ENCODE data around the gene RXFP1.

The RXFP1 gene

GRCh38 chr4:158521484-158522088, at the start of gene RXFP1:
Gene RXFP1 (plus strand): TSS chr4:158521882. CDS start chr4:158521977, 95 bp downstream.
- Mint-ChIP-seq H3K36me3 (no peaks in the 10 kb centered on the region), H3K27ac (no peak within 1 kb of the TSS), H3K27me3 (peaks cover 7% of the 10 kb centered on the region), H3K4me1 (no peaks in the 10 kb centered on the region), H3K4me3 (no peak within 1 kb of the TSS), H3K9me3 (no peaks in the 10 kb centered on the region)

GRCh38 chr4:158481811-158482210, 39.9 kb upstream of the RXFP1 start:
- Mint-ChIP-seq H3K27me3 (peaks cover 2% of the 10 kb centered on the region), H3K9me3 (peaks cover 7% of the 10 kb centered on the region), H3K27ac (no peak overlapping the region), H3K4me3 (no peak overlapping the region), H3K4me1 (no peaks in the 10 kb centered on the region), H3K36me3 (no peaks in the 10 kb centered on the region)

- Mint-ChIP-seq H3K4me1 (no peaks in the 10 kb centered on the region), H3K36me3 (no peaks in the 10 kb centered on the region), H3K27ac (no peak overlapping the region), H3K4me3 (no peak overlapping the region), H3K9me3 (peaks cover 7% of the 10 kb centered on the region), H3K27me3 (peaks cover 5% of the 10 kb centered on the region)
Observed at GRCh38 chr4:158484173-158484885, 37.4 kb upstream of the RXFP1 start.

GRCh38 chr4:158490629-158491028, 31.1 kb upstream of the RXFP1 start:
- Mint-ChIP-seq H3K36me3 (no peaks in the 10 kb centered on the region), H3K27ac (no peak overlapping the region), H3K4me1 (no peaks in the 10 kb centered on the region), H3K4me3 (no peak overlapping the region), H3K9me3 (no peaks in the 10 kb centered on the region), H3K27me3 (peaks cover 7% of the 10 kb centered on the region)

- H3K4me3 Mint-ChIP-seq, result no peak overlapping the region
- H3K27me3 Mint-ChIP-seq, result peaks cover 7% of the 10 kb centered on the region
- no peaks in the 10 kb centered on the region for H3K9me3 Mint-ChIP-seq
- H3K27ac Mint-ChIP-seq, result no peak overlapping the region
- H3K4me1 Mint-ChIP-seq, result no peaks in the 10 kb centered on the region
- H3K36me3 Mint-ChIP-seq, result no peaks in the 10 kb centered on the region
Observed at GRCh38 chr4:158492391-158492790, 29.3 kb upstream of the RXFP1 start.

- Mint-ChIP-seq H3K36me3 (no peaks in the 10 kb centered on the region), H3K4me3 (no peak overlapping the region), H3K27me3 (peaks cover 4% of the 10 kb centered on the region), H3K27ac (no peak overlapping the region), H3K9me3 (no peaks in the 10 kb centered on the region), H3K4me1 (no peaks in the 10 kb centered on the region)
Observed at GRCh38 chr4:158496030-158496741, 25.5 kb upstream of the RXFP1 start.

- Mint-ChIP-seq H3K4me3 (no peak overlapping the region), H3K27me3 (peaks cover 11% of the 10 kb centered on the region), H3K27ac (no peak overlapping the region), H3K9me3 (peaks cover 18% of the 10 kb centered on the region), H3K4me1 (no peaks in the 10 kb centered on the region), H3K36me3 (no peaks in the 10 kb centered on the region)
Observed at GRCh38 chr4:158500054-158500453, 21.6 kb upstream of the RXFP1 start.

GRCh38 chr4:158513256-158513655, 8.4 kb upstream of the RXFP1 start:
- H3K36me3 Mint-ChIP-seq, result no peaks in the 10 kb centered on the region
- H3K27me3 Mint-ChIP-seq, result no peaks in the 10 kb centered on the region
- no peak overlapping the region for H3K4me3 Mint-ChIP-seq
- H3K27ac Mint-ChIP-seq, result no peak overlapping the region
- no peaks in the 10 kb centered on the region for H3K4me1 Mint-ChIP-seq
- H3K9me3 Mint-ChIP-seq, result no peaks in the 10 kb centered on the region

GRCh38 chr4:158519226-158519625, 2.5 kb upstream of the RXFP1 start:
- Mint-ChIP-seq H3K4me3 (no peak overlapping the region), H3K4me1 (no peaks in the 10 kb centered on the region), H3K9me3 (no peaks in the 10 kb centered on the region), H3K36me3 (no peaks in the 10 kb centered on the region), H3K27ac (no peak overlapping the region), H3K27me3 (peaks cover 5% of the 10 kb centered on the region)

GRCh38 chr4:158523990-158524535, 2.4 kb downstream of the RXFP1 start:
- no peaks in the 10 kb centered on the region for H3K4me1 Mint-ChIP-seq
- H3K36me3 Mint-ChIP-seq, result no peaks in the 10 kb centered on the region
- H3K27ac Mint-ChIP-seq, result no peak overlapping the region
- no peaks in the 10 kb centered on the region for H3K9me3 Mint-ChIP-seq
- H3K27me3 Mint-ChIP-seq, result peaks cover 7% of the 10 kb centered on the region
- no peak overlapping the region for H3K4me3 Mint-ChIP-seq

- Mint-ChIP-seq H3K4me3 (no peak overlapping the region), H3K27ac (no peak overlapping the region), H3K9me3 (no peaks in the 10 kb centered on the region), H3K27me3 (peaks cover 3% of the 10 kb centered on the region), H3K36me3 (no peaks in the 10 kb centered on the region), H3K4me1 (no peaks in the 10 kb centered on the region)
Observed at GRCh38 chr4:158527516-158527915, 5.8 kb downstream of the RXFP1 start.

- Mint-ChIP-seq H3K27me3 (peaks cover 3% of the 10 kb centered on the region), H3K9me3 (no peaks in the 10 kb centered on the region), H3K27ac (no peak overlapping the region), H3K4me3 (no peak overlapping the region), H3K4me1 (no peaks in the 10 kb centered on the region), H3K36me3 (no peaks in the 10 kb centered on the region)
Observed at GRCh38 chr4:158529505-158529904, 7.8 kb downstream of the RXFP1 start.

- Mint-ChIP-seq H3K9me3 (peaks cover 4% of the 10 kb centered on the region), H3K4me1 (no peaks in the 10 kb centered on the region), H3K4me3 (no peak overlapping the region), H3K27ac (no peak overlapping the region), H3K36me3 (no peaks in the 10 kb centered on the region), H3K27me3 (peaks cover 1% of the 10 kb centered on the region)
Observed at GRCh38 chr4:158530381-158530780, 8.7 kb downstream of the RXFP1 start.

- Mint-ChIP-seq H3K9me3 (peaks cover 4% of the 10 kb centered on the region), H3K4me3 (no peak overlapping the region), H3K27ac (no peak overlapping the region), H3K27me3 (peaks cover 1% of the 10 kb centered on the region), H3K4me1 (no peaks in the 10 kb centered on the region), H3K36me3 (no peaks in the 10 kb centered on the region)
Observed at GRCh38 chr4:158530898-158531297, 9.2 kb downstream of the RXFP1 start.

- H3K27ac Mint-ChIP-seq, result no peak overlapping the region
- H3K4me3 Mint-ChIP-seq, result no peak overlapping the region
- no peaks in the 10 kb centered on the region for H3K4me1 Mint-ChIP-seq
- no peaks in the 10 kb centered on the region for H3K36me3 Mint-ChIP-seq
- H3K9me3 Mint-ChIP-seq, result peaks cover 4% of the 10 kb centered on the region
- H3K27me3 Mint-ChIP-seq, result peaks cover 3% of the 10 kb centered on the region
Observed at GRCh38 chr4:158532556-158533231, 11.0 kb downstream of the RXFP1 start.
